ENCODE results near the gene NUP85. TPM values are rescaled to one million over a fixed set of nuclear protein-coding genes. Genes with fewer than 3 reads are reported as not detected.
A peak's percentile ranks its signal among the peaks of the same experiment; 100 is the strongest.
"Not testable (repeated sequence)": the region's sequence is repeated elsewhere in the genome, so short reads cannot be mapped to it uniquely, and the experiment has no call there.

Gene NUP85
- total RNA-seq, 2 donors from 2014 or later, result 75.0 to 75.3 TPM

DNA sequence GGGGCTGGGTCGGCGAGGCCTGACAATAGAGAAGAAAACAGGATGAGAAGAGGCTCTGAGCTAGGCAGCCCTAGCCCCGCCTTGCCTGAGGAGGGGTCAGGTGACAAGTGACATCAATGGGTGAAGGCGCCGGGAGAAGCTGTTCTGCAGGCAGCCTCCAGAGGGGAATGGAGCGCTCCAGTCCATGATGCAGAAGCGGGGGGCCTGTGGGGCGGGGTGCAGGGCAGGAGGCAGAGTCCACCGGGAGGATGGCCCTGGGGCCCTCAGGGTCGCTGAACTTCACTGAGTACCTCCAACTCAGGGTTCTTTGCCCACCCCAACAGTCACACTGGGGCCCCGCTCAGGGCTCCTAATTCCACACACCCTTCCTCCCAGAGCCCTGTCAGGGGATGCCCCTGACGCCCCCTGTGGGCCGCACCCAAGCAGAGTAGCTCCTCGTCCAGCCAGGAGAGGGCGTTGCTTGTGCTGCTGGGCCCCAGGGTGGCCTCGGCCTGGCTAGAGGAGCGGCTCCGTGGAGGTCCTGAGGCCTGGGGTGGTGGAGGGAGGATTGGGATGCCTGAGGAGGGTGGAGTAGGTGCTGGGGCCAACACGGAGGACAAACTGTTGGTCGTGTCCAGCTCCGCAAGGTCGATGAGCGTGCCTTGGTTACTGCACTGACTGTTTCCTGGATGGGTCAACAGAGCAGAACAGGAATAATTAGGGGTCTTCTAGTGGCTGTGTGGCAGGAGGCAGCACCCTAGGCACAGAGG, 35.1 kb downstream of the NUP85 start:
- ATAC-seq, result no peak
- peak overlapping the region; percentile 73 for H3K27ac Mint-ChIP-seq
- peaks cover 36% of the 10 kb centered on the region for H3K4me1 Mint-ChIP-seq
- H3K27me3 Mint-ChIP-seq, result no peaks in the 10 kb centered on the region
- H3K9me3 ChIP-seq (ENCODE audit: control insufficient read depth, low read length, poor library complexity, severe bottlenecking), result no peaks in the 10 kb centered on the region
- peaks cover 3% of the 10 kb centered on the region for H3K36me3 Mint-ChIP-seq (ENCODE audit: low read depth)
- no peak for DNase-seq
- H3K4me3 Mint-ChIP-seq, result peak overlapping the region; percentile 25

DNA sequence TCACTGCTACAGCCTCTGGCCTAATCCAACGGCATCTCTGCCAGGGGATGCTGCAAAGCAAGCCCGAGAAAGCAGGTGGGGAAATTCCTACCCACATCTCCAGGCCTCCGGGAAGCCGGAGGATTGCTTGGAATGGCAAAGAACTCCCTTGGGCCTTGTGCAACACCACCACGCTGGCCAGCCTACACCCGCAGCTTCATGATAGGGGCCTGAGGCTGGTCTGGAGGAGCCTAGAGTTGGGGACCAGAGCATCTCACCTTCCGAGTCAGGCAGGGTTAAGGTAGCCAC, 35.6 kb downstream of the NUP85 start:
- Mint-ChIP-seq H3K4me3 (no peak overlapping the region), H3K4me1 (peaks cover 36% of the 10 kb centered on the region), H3K36me3 (ENCODE audit: low read depth) (peaks cover 3% of the 10 kb centered on the region), H3K27me3 (no peaks in the 10 kb centered on the region), H3K27ac (peak overlapping the region; percentile 73)
- DNase-seq, result no peak
- no peaks in the 10 kb centered on the region for H3K9me3 ChIP-seq (ENCODE audit: control insufficient read depth, low read length, poor library complexity, severe bottlenecking)
- no peak for ATAC-seq

DNA sequence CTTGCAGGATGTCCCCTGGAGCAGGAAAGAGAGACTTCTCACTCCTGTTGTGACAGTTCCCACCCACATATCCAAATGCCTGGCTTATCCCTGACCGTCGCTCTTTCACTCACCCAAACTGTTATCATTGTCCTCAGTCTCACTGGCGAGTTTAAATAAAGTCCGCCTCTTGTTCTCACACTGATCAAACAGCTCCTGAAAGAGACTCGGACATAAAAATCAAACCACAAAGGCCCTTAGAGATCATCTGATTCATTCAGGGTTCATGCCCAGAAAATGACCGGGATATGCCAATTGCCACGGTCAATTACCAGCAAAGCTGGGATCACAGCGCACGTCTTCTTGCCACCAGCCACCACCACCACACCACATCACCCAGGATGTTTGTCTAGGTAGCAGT, 36.0 kb downstream of the NUP85 start:
- H3K9me3 ChIP-seq (ENCODE audit: control insufficient read depth, low read length, poor library complexity, severe bottlenecking), result no peaks in the 10 kb centered on the region
- ATAC-seq (no peak), DNase-seq (no peak)
- Mint-ChIP-seq H3K36me3 (ENCODE audit: low read depth) (peaks cover 3% of the 10 kb centered on the region), H3K27me3 (no peaks in the 10 kb centered on the region), H3K27ac (peak overlapping the region; percentile 96), H3K4me1 (peaks cover 36% of the 10 kb centered on the region), H3K4me3 (no peak overlapping the region)

DNA sequence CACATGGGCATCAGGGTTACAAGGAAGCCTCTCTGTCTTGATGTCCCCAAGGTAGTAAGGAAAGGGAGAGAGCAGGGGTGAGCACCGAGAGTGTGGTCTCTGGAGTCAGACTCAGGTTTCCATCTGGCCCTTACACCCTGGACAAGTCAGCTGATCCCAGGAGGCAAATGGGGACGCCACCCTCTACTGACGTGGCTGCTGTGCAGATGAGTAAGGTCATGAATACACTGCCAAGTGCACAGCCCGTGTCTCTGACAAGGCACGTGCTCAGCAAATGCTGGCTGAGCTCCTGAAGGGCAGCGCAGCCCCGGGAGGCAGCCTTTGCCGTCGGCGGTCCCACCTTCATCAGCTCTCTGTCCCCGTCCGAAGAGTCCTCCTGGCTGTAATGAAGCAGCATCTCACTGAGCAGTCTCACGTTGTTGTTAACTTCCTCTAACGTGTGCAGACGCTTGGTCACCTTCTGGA, 36.5 kb downstream of the NUP85 start:
- no peaks in the 10 kb centered on the region for H3K9me3 ChIP-seq (ENCODE audit: control insufficient read depth, low read length, poor library complexity, severe bottlenecking)
- Mint-ChIP-seq H3K36me3 (ENCODE audit: low read depth) (peaks cover 3% of the 10 kb centered on the region), H3K4me1 (peaks cover 36% of the 10 kb centered on the region), H3K27me3 (no peaks in the 10 kb centered on the region), H3K27ac (peak overlapping the region; percentile 96), H3K4me3 (peak overlapping the region; percentile 70)
- ATAC-seq (peak; percentile 1), DNase-seq (no peak)

DNA sequence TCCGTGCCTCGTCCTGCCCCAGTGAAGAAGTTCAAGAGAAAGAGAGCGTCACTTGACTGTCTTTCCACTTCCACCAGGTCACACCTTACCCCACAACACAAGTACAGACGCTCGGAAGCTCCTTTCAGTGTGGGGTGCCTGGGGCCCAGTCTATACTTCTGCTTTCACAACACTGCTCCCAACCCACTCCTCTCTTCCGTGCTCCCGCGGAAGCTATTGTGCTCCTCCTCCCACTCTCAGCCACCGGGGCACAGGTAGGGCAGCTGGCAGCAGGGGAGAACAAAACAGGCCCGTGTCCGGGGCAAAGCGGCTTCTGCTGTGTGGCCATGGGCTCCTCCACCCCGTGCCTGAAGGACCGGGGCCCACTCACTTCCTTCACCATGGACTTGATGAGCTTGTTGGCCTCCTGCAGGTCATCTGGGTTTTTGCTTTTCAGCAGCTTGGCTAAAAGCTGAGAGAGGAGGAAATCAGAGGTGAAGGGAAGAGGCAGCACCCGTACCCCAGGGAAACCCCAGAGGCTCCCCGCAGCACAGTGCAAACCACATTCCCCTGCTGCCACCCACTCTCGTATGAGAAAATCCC, 37.1 kb downstream of the NUP85 start:
- peak in 2 of 3 donors; percentile 32 to 36 for DNase-seq
- ATAC-seq, result peak; percentile 80
- Mint-ChIP-seq H3K4me3 (peak overlapping the region; percentile 70), H3K36me3 (ENCODE audit: low read depth) (peaks cover 3% of the 10 kb centered on the region), H3K27ac (peak overlapping the region; percentile 96), H3K27me3 (no peaks in the 10 kb centered on the region), H3K4me1 (peaks cover 36% of the 10 kb centered on the region)
- no peaks in the 10 kb centered on the region for H3K9me3 ChIP-seq (ENCODE audit: control insufficient read depth, low read length, poor library complexity, severe bottlenecking)

DNA sequence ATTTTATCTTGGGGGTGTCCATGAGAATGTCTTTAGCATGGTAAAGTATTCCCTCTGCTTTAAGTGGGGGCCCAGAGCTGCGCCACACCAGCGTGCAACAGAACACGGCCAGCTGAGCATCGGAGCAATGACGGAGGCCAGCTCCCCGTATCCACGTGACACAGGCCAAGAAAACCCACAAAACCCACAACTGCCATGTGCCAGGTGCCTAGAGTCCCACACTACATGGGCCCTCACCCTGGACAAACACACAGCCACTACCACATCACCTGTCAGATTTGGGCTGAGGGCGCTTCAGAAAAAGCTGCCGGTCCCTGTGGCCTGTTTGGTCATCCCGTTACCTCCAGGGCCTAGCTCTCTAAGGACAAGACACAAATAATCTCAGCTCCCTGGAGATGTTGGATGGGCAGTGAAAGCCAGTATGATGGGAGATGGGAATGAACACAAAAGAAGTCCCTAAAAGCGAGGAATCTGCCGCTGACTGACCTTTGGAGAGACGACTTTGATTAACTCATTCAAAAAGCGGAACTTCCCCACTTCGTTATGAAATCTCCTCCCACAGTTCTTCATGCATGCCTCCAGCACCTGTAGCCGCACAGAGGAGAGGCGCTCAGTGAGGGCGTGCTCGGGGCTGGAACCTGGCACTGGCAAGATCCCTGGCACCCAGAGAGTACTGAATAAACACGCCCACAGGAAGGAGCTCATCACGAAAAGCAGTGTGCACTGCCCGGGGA, 38.8 kb downstream of the NUP85 start:
- peak overlapping the region; percentile 7 for H3K4me3 Mint-ChIP-seq
- no peak for DNase-seq
- no peak for ATAC-seq
- H3K27me3 Mint-ChIP-seq, result no peaks in the 10 kb centered on the region
- H3K9me3 ChIP-seq (ENCODE audit: control insufficient read depth, low read length, poor library complexity, severe bottlenecking), result no peaks in the 10 kb centered on the region
- H3K27ac Mint-ChIP-seq, result peak overlapping the region; percentile 96
- H3K4me1 Mint-ChIP-seq, result peaks cover 27% of the 10 kb centered on the region
- no peaks in the 10 kb centered on the region for H3K36me3 Mint-ChIP-seq (ENCODE audit: low read depth)

DNA sequence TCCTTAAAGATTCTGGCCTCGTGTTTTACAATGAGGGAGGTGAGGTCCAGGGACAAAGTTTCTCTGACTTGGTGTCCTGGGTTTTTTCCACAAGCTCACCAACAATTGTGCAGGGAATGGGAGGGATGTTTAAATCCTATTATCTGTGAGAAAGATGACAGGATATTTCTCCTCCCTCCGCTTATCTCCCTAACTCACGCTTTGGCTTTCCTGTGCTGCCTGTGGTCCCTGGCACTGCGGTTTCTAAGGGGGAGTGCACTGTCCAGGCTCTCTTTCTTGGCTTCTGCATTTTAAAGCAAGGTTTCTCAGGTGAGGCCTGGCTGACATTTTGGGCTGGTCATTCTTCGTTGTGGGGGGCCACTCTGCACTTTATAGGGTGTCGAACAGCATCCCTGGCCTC, 39.5 kb downstream of the NUP85 start:
- peak overlapping the region; percentile 96 for H3K27ac Mint-ChIP-seq
- no peak overlapping the region for H3K4me3 Mint-ChIP-seq
- ATAC-seq (no peak), DNase-seq (no peak)
- H3K9me3 ChIP-seq (ENCODE audit: control insufficient read depth, low read length, poor library complexity, severe bottlenecking), result no peaks in the 10 kb centered on the region
- H3K36me3 Mint-ChIP-seq (ENCODE audit: low read depth), result no peaks in the 10 kb centered on the region
- H3K4me1 Mint-ChIP-seq, result peaks cover 34% of the 10 kb centered on the region
- no peaks in the 10 kb centered on the region for H3K27me3 Mint-ChIP-seq

DNA sequence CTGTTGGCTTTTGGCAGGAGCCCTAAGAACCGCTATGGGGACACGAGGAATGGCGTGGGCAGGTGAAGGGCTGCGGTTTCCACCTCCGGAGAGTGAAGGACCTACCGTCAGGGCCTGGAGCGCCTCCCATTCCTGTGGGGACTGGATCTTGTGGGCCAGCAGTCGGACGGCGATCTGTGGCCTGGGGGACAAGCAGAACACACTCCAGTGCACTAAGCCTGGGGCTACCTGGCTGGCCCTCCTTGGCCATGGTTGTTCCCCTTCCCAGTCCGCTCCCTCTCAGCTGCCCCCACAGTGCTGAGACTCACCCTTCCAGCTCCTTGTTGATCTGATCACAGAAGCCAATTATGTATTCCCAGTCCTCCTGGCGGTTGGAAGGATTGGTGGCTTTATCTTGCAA, 40.9 kb downstream of the NUP85 start:
- H3K4me1 Mint-ChIP-seq, result peaks cover 36% of the 10 kb centered on the region
- peak overlapping the region; percentile 67 for H3K27ac Mint-ChIP-seq
- H3K27me3 Mint-ChIP-seq, result no peaks in the 10 kb centered on the region
- H3K9me3 ChIP-seq (ENCODE audit: control insufficient read depth, low read length, poor library complexity, severe bottlenecking), result no peaks in the 10 kb centered on the region
- no peak for ATAC-seq
- H3K36me3 Mint-ChIP-seq (ENCODE audit: low read depth), result no peaks in the 10 kb centered on the region
- DNase-seq, result no peak
- H3K4me3 Mint-ChIP-seq, result no peak overlapping the region

DNA sequence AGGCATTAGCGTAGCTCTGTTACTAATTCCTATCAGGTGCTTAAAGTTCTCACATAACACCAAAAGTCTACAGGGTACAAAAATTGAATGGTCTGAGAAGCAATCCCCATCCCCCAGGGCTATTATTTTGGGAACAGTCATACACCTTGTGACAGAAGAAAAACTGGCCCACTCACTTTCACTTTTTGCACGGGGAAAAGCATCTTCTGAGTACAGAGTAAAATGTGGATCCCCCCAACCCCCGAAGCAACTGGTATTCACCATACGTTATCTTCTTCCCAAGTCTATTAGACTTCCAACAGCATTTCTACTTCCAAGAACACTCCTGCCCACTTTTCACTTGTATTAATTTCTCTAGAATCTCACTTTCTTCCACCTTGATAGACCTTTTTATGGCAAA, 44.1 kb downstream of the NUP85 start:
- H3K9me3 ChIP-seq (ENCODE audit: control insufficient read depth, low read length, poor library complexity, severe bottlenecking), result no peaks in the 10 kb centered on the region
- Mint-ChIP-seq H3K27me3 (no peaks in the 10 kb centered on the region), H3K4me1 (peaks cover 43% of the 10 kb centered on the region), H3K27ac (peak overlapping the region; percentile 99), H3K4me3 (peak overlapping the region; percentile 93), H3K36me3 (ENCODE audit: low read depth) (no peaks in the 10 kb centered on the region)
- DNase-seq (no peak), ATAC-seq (no peak)

DNA sequence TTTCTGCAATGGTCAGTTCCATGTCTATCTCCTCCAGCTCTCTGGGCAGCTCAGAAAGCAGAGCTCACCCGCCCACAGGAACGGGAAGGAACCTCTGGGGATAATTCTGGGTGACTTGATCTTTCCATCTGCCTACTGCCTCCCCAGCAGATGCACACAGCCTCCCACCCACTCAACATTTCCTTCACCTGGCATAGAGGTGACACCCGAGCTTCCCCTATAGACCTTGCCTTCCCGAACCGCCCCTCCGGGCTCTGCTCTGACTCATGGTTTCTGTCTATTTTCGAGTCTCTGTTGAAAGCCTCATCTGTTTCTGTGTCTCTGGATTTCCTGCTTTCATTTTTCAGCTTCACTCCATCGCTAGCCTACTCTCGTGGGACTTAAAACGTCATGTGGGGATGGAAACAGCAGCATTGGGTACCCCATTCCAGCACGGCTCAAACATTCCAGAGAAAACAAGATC, 44.6 kb downstream of the NUP85 start:
- ATAC-seq, result peak; percentile 89
- peaks cover 41% of the 10 kb centered on the region for H3K4me1 Mint-ChIP-seq
- H3K36me3 Mint-ChIP-seq (ENCODE audit: low read depth), result no peaks in the 10 kb centered on the region
- peak overlapping the region; percentile 99 for H3K27ac Mint-ChIP-seq
- peak in 1 of 3 donors; percentile 45 for DNase-seq
- peak overlapping the region; percentile 93 for H3K4me3 Mint-ChIP-seq
- H3K9me3 ChIP-seq (ENCODE audit: control insufficient read depth, low read length, poor library complexity, severe bottlenecking), result no peaks in the 10 kb centered on the region
- H3K27me3 Mint-ChIP-seq, result no peaks in the 10 kb centered on the region

DNA sequence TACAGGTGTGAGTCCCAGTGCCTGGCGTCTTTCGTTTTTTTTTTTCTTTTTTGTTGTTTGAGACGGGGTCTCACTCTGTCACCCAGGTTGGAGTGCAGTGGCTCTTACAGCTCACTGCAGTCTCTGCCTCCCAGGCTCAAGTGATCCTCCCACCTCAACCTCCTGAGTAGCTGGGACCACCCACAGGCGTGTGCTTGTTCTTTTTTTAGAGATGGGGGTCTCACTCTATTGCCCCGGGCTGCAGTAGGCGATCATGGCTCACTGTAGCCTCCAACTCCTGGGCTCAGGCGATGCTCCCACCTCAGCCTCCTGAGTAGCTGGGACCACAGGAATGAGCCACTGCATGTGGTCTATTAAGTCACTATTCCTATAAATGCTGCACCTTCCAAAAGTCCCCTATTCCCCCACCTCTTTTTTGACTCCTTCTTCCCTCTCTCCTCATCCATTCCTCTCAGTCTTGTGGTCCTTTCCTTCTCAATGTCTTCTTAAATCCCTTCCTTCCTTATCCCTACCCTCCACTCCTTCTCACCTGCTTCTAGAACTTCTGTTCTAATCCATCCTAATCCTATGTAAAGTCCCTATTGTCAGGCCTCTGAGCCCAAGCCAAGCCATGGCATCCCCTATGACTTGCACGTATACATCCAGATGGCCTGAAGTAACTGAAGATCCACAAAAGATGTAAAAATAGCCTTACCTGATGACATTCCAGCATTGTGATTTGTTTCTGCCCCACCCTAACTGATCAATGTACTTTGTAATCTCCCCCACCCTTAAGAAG, 46.7 kb downstream of the NUP85 start:
- Mint-ChIP-seq H3K4me1 (peaks cover 58% of the 10 kb centered on the region), H3K27ac (peak overlapping the region; percentile 72), H3K36me3 (ENCODE audit: low read depth) (no peaks in the 10 kb centered on the region), H3K4me3 (peak overlapping the region; percentile 61), H3K27me3 (no peaks in the 10 kb centered on the region)
- H3K9me3 ChIP-seq (ENCODE audit: control insufficient read depth, low read length, poor library complexity, severe bottlenecking), result no peaks in the 10 kb centered on the region
- no peak for ATAC-seq
- DNase-seq, result no peak

DNA sequence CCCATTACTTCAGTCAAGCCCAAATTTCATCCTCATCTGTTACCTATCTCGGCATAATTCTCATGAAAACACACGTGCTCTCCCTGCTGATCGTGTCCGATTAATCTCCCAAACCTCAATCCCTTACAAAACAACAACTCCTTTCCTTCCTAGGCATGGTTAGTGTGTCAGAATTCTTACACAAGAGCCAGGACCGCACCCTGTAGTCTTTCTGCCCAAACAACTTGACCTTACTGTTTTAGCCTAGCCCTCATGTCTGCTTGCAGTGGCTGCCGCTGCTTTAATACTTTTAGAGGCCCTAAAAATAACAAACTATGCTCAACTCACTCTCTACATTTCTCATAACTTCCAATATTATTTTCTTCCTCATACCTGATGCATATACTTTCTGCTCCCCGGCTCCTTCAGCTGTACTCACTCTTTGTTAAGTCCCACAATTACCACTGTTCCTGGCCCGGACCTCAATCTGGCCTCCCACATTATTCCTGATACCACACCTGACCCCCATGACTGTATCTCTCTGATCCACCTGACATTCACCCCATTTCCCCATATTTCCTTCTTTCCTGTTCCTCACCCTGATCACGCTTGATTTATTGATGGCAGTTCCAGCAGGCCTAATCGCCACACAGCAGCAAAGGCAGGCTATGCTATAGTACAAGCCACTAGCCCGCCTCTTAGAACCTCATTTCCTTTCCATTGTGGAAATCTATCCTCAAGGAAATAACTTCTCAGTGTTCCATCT, 50.6 kb downstream of the NUP85 start:
- Mint-ChIP-seq H3K4me1 (peaks cover 73% of the 10 kb centered on the region), H3K27ac (peak overlapping the region; percentile 99)
- H3K27me3 Mint-ChIP-seq; H3K36me3 Mint-ChIP-seq (ENCODE audit: low read depth); H3K4me3 Mint-ChIP-seq; H3K9me3 ChIP-seq (ENCODE audit: control insufficient read depth, low read length, poor library complexity, severe bottlenecking); ATAC-seq; DNase-seq: not testable (repeated sequence)

All from T-helper 17 cell (primary cell).